Erythroblast (primary cell): ENCODE data around the gene LINC00305.

Experiments
- GATA1 ChIP-seq: IDR thresholded peaks from 2 replicates; pipeline ENCODE4 v1.6.1; 2011; ENCODE audit warnings: low read depth, mild to moderate bottlenecking, control low read depth, low read length, moderate library complexity
- POLR2A ChIP-seq: IDR thresholded peaks from 2 replicates; pipeline ENCODE4 v1.6.1; 2011; ENCODE audit warnings: mild to moderate bottlenecking, low read length

DNA sequence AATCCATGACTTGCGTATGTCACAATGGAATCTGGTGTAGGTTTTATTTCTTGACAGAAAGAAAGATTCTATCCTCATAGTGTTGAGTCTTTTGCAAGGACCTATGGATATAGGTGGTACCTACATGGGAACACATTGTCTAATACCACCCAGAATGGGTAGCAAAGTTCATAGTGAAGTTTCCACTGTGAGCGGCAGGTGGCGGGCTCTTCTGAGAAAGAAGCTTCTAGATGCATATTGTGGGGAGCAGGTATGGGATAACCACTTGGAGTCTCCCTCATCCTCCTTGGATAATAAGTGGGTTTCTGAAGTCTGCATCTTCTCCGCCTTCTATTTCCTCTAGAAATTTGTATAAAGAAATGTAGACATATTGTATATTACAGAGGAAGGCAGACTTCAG, 44.9 kb downstream of the LINC00305 start:
- TF ChIP-seq POLR2A (no peak), GATA1 (no peak)
